Measurements from ENCODE around the gene FAM107A.

The FAM107A gene

DNA sequence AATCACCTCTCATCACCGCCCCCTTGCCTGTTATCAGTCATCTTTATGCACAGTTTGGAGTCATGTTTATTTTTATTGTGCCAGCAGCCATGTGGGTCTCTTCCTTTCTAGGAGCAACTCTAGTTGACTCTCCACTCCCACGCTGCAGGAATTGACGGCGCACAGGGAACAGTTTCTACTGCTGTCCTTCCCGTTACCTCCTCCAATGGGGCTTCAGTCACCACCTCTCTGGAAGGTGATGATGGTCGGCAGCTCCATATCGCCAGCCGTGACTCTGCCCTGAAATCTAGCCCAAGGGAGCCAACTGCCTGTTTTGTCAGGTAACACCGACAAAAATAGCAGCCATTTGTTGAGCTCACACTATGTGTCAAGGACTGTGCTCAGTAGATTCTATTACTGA, 35.6 kb upstream of the FAM107A start:
- Mint-ChIP-seq H3K4me3 (no peak overlapping the region), H3K4me1 (peaks cover 40% of the 10 kb centered on the region), H3K27me3 (ENCODE audit: low read depth, poor library complexity) (peaks cover 7% of the 10 kb centered on the region), H3K9me3 (no peaks in the 10 kb centered on the region), H3K36me3 (ENCODE audit: low read depth) (no peaks in the 10 kb centered on the region), H3K27ac (no peak overlapping the region)
- TF ChIP-seq, protein P1, sequence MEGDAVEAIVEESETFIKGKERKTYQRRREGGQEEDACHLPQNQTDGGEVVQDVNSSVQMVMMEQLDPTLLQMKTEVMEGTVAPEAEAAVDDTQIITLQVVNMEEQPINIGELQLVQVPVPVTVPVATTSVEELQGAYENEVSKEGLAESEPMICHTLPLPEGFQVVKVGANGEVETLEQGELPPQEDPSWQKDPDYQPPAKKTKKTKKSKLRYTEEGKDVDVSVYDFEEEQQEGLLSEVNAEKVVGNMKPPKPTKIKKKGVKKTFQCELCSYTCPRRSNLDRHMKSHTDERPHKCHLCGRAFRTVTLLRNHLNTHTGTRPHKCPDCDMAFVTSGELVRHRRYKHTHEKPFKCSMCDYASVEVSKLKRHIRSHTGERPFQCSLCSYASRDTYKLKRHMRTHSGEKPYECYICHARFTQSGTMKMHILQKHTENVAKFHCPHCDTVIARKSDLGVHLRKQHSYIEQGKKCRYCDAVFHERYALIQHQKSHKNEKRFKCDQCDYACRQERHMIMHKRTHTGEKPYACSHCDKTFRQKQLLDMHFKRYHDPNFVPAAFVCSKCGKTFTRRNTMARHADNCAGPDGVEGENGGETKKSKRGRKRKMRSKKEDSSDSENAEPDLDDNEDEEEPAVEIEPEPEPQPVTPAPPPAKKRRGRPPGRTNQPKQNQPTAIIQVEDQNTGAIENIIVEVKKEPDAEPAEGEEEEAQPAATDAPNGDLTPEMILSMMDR (IDR thresholded peaks at IDR 0.05), result no peak
- no peak for DNase-seq

DNA sequence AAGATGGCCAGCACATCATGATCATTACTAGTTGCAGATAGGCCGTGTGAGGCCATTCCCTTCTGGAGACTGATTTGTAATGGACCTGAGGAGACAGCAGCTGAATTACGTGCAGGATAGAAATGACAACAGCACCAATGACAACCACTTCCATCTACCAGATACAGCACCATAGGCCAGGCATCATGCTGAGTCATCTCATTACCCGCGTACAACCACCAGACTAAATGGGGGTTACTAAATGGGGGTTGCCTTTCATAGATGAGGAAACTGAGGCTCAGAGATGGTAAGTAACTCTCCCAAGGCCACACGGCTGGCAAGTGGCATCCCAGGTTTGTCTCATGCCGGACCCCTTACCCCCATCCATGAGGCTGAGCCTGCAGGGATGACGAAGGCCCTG, 32.8 kb upstream of the FAM107A start:
- DNase-seq, result no peak
- peaks cover 5% of the 10 kb centered on the region for H3K9me3 Mint-ChIP-seq
- H3K36me3 Mint-ChIP-seq (ENCODE audit: low read depth), result no peaks in the 10 kb centered on the region
- no peak overlapping the region for H3K27ac Mint-ChIP-seq
- TF ChIP-seq, protein P1 (IDR thresholded peaks at IDR 0.05), result no peak
- H3K4me3 Mint-ChIP-seq, result no peak overlapping the region
- H3K27me3 Mint-ChIP-seq (ENCODE audit: low read depth, poor library complexity), result peaks cover 6% of the 10 kb centered on the region
- peaks cover 14% of the 10 kb centered on the region for H3K4me1 Mint-ChIP-seq

DNA sequence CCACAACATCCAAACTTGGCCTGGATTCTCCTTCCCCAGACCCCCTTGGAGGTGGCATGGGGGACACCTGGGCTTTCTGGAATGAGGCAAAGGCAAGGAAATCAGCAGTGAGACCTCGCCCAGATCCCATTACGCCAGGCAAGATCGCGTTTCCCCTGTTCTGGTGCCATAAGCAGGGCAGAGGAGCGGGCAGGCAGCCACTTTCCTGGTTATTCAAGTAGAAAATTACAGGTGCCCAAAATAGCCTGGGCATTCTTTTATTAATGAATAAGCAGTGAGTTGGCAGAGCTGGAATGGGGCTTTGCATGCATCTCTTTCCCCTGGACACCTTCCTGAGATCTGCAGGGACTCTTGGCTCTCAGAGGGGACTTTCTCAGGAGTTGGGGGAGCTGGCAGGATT, 31.5 kb upstream of the FAM107A start:
- H3K36me3 Mint-ChIP-seq (ENCODE audit: low read depth), result no peaks in the 10 kb centered on the region
- DNase-seq, result no peak
- H3K27me3 Mint-ChIP-seq (ENCODE audit: low read depth, poor library complexity), result peaks cover 12% of the 10 kb centered on the region
- H3K27ac Mint-ChIP-seq, result no peak overlapping the region
- no peak overlapping the region for H3K4me3 Mint-ChIP-seq
- H3K9me3 Mint-ChIP-seq, result peaks cover 7% of the 10 kb centered on the region
- H3K4me1 Mint-ChIP-seq, result peaks cover 13% of the 10 kb centered on the region
- TF ChIP-seq, protein P1 (IDR thresholded peaks at IDR 0.05), result no peak

DNA sequence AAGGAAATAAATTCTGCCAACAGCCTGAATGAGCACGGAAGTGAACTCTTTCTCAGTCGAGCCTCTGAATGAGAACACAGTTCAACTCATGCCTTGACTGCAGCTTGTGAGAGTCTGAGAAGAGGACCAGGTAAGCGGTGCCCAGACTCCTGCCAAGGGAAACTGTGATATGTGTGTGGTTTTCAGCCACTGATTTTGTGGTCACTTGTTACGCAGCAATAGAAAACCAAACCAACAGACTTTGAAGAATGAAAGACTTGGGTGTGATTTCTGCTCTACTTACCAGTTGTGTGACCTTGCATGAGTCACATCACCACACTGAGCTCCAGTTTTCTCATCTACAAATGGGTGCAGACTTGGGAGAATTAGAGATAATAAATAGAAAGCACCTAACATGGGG, 30.6 kb upstream of the FAM107A start:
- peaks cover 20% of the 10 kb centered on the region for H3K27me3 Mint-ChIP-seq (ENCODE audit: low read depth, poor library complexity)
- no peak for DNase-seq
- TF ChIP-seq, protein P1 (IDR thresholded peaks at IDR 0.05), result no peak
- H3K4me3 Mint-ChIP-seq, result no peak overlapping the region
- H3K36me3 Mint-ChIP-seq (ENCODE audit: low read depth), result no peaks in the 10 kb centered on the region
- no peak overlapping the region for H3K27ac Mint-ChIP-seq
- peaks cover 5% of the 10 kb centered on the region for H3K4me1 Mint-ChIP-seq
- H3K9me3 Mint-ChIP-seq, result peaks cover 7% of the 10 kb centered on the region

DNA sequence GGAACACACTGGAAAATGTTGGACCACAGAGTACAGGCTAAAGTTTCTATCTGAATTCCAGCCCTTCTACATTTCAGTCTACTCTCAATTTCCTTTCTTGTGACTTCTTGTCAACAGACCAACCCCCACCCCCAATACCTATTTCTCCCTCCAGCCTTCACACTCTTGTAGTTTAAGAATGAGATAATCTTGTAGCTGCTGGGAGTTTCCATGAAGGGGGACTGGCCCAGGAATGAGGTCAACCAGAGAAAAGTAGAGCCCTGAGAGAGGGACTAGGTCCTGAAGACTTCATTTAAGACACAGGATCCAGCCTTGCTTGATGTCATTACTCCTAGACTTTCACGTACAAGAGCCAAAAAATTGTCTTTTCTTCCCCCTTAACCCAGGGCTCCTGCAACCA, 29.5 kb upstream of the FAM107A start:
- no peaks in the 10 kb centered on the region for H3K4me1 Mint-ChIP-seq
- no peaks in the 10 kb centered on the region for H3K36me3 Mint-ChIP-seq (ENCODE audit: low read depth)
- no peak overlapping the region for H3K4me3 Mint-ChIP-seq
- no peak for DNase-seq
- H3K27ac Mint-ChIP-seq, result no peak overlapping the region
- peaks cover 7% of the 10 kb centered on the region for H3K9me3 Mint-ChIP-seq
- peaks cover 21% of the 10 kb centered on the region for H3K27me3 Mint-ChIP-seq (ENCODE audit: low read depth, poor library complexity)
- TF ChIP-seq, protein P1 (IDR thresholded peaks at IDR 0.05), result no peak

DNA sequence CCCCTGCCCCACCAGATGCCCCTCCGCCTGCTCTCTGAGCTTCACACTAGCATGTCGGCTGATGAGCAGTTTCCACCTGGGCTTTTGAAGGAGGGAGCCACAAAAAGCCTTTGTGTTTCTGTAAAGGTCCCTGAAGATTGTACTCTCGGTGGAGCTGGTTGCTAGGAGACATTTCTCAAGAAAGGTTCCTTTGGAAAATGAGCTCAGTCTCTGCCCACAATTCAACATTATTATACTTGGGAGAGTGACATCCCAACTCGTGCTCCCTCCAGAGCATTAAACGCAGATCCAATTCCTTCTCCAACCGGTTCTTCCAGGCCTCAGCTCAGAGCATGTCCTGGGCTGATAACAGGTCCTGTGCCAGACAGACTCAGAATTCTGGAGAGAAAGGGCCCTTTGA, 26.8 kb upstream of the FAM107A start:
- Mint-ChIP-seq H3K4me3 (no peak overlapping the region), H3K9me3 (peaks cover 7% of the 10 kb centered on the region), H3K4me1 (no peaks in the 10 kb centered on the region), H3K27ac (no peak overlapping the region), H3K36me3 (ENCODE audit: low read depth) (no peaks in the 10 kb centered on the region), H3K27me3 (ENCODE audit: low read depth, poor library complexity) (peaks cover 22% of the 10 kb centered on the region)
- TF ChIP-seq, protein P1 (IDR thresholded peaks at IDR 0.05), result no peak
- DNase-seq, result no peak
